NCI-H2029 treated with DMSO at 0.1 percent for 48 hours (cell line): Measurements from ENCODE around the gene MTURN.

Experiments used
- DNase-seq: peaks from one replicate; lab custom pipeline; 2025; lab: John Stamatoyannopoulos, UW

Gene MTURN

DNA sequence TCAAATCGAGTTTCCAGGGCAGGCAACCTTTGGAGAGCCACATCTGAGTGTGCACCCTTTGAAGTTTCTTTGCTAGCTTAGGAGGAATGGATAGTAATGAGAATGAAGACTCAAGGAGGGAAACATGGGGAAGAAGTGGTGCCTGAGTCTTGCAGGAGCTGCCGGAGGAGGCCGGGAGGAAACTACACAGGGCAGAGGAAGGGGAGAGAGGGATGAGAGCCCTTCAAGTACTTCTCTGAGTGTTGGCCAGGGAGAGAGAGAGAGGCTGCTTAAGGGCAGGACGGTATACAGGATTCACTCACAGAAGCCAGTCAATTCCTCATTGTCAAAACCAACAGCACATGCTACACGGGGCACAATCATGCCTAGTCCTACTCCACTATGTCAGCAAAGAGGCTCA, 75.2 kb downstream of the MTURN start:
- DNase-seq = no peak
